Activated T-cell treated with anti-CD3 and anti-CD28 coated beads, Interleukin-2, amount 50 U/mL, for 24 hours (primary cell): ENCODE measurements around the gene RBMS1.

Experiments used
- DNase-seq: peaks from one replicate; pipeline ENCODE4 v3.0.0-alpha.2; 2020
- H3K27ac Mint-ChIP-seq: 2 replicates; pipeline ENCODE4 v1.8.0; 2020; ENCODE audit warnings: mild to moderate bottlenecking, mixed read lengths
- H3K27me3 Mint-ChIP-seq: 2 replicates; pipeline ENCODE4 v1.8.0; 2020; ENCODE audit warnings: mixed read lengths
- H3K36me3 Mint-ChIP-seq: 2 replicates; pipeline ENCODE4 v1.8.0; 2020; ENCODE audit warnings: low read depth, mixed read lengths
- H3K4me1 Mint-ChIP-seq: 2 replicates; pipeline ENCODE4 v1.8.0; 2020; ENCODE audit warnings: low read depth, mixed read lengths
- H3K4me3 Mint-ChIP-seq: 2 replicates; pipeline ENCODE4 v1.8.0; 2020; ENCODE audit warnings: mild to moderate bottlenecking, moderate library complexity, mixed read lengths
- H3K9me3 Mint-ChIP-seq: 2 replicates; pipeline ENCODE4 v1.8.0; 2020; ENCODE audit warnings: mixed read lengths

Gene RBMS1

GRCh38 chr2:160389875-160390274 lies 103.7 kb downstream of the RBMS1 start:
- no peak for DNase-seq
- H3K4me1 Mint-ChIP-seq = peaks cover 88% of the 10 kb centered on the region
- H3K27ac Mint-ChIP-seq = no peak overlapping the region

GRCh38 chr2:160388464-160389263 lies 104.9 kb downstream of the RBMS1 start:
- peaks cover 10% of the 10 kb centered on the region for H3K36me3 Mint-ChIP-seq
- peak overlapping the region; percentile 73 for H3K27ac Mint-ChIP-seq
- no peaks in the 10 kb centered on the region for H3K27me3 Mint-ChIP-seq
- DNase-seq = peak; percentile 50
- peaks cover 85% of the 10 kb centered on the region for H3K4me1 Mint-ChIP-seq
- H3K9me3 Mint-ChIP-seq = no peaks in the 10 kb centered on the region
- H3K4me3 Mint-ChIP-seq = peak overlapping the region; percentile 50

More at GRCh38 chr2:160389875-160390274, 103.7 kb downstream of the RBMS1 start:
- Mint-ChIP-seq H3K4me3 (no peak overlapping the region), H3K36me3 (peaks cover 14% of the 10 kb centered on the region), H3K9me3 (no peaks in the 10 kb centered on the region), H3K27me3 (no peaks in the 10 kb centered on the region)

GRCh38 chr2:160387558-160388262 lies 105.9 kb downstream of the RBMS1 start:
- no peak for DNase-seq
- no peak overlapping the region for H3K4me3 Mint-ChIP-seq
- peak overlapping the region; percentile 73 for H3K27ac Mint-ChIP-seq
- H3K27me3 Mint-ChIP-seq = no peaks in the 10 kb centered on the region
- peaks cover 7% of the 10 kb centered on the region for H3K36me3 Mint-ChIP-seq
- no peaks in the 10 kb centered on the region for H3K9me3 Mint-ChIP-seq
- H3K4me1 Mint-ChIP-seq = peaks cover 83% of the 10 kb centered on the region

- Mint-ChIP-seq H3K27ac (peak overlapping the region; percentile 51), H3K4me1 (peaks cover 84% of the 10 kb centered on the region), H3K9me3 (no peaks in the 10 kb centered on the region), H3K36me3 (peaks cover 6% of the 10 kb centered on the region), H3K27me3 (no peaks in the 10 kb centered on the region), H3K4me3 (no peak overlapping the region)
- DNase-seq = no peak
Observed at GRCh38 chr2:160384791-160385190, 108.8 kb downstream of the RBMS1 start.

- H3K9me3 Mint-ChIP-seq = no peaks in the 10 kb centered on the region
- no peak overlapping the region for H3K4me3 Mint-ChIP-seq
- H3K27me3 Mint-ChIP-seq = no peaks in the 10 kb centered on the region
- H3K4me1 Mint-ChIP-seq = peaks cover 79% of the 10 kb centered on the region
- peak overlapping the region; percentile 82 for H3K27ac Mint-ChIP-seq
- peaks cover 9% of the 10 kb centered on the region for H3K36me3 Mint-ChIP-seq
- DNase-seq = no peak
Observed at GRCh38 chr2:160381425-160381951, 112.1 kb downstream of the RBMS1 start.

DNA sequence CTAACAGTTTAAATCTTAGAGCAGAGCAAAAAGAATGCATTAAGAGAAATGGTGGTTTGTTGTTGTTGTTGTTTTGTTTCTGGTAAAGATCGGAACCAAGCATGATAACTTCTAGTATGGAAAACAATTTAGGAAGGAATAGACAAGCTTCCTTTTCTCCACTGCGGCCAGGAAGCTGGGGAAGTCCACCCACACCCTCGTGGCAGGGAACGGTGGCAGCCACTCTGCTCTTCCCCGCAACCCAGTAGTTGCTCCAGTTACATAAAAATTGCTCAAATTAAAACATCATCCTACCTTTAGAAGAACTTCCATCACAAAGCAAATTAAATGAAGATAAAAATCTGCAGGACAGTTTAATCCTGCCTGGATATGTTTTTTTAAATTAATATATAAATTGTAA lies 113.0 kb downstream of the RBMS1 start:
- H3K4me3 Mint-ChIP-seq = no peak overlapping the region
- H3K9me3 Mint-ChIP-seq = no peaks in the 10 kb centered on the region
- DNase-seq = no peak
- H3K27ac Mint-ChIP-seq = no peak overlapping the region
- peaks cover 81% of the 10 kb centered on the region for H3K4me1 Mint-ChIP-seq
- no peaks in the 10 kb centered on the region for H3K27me3 Mint-ChIP-seq
- peaks cover 9% of the 10 kb centered on the region for H3K36me3 Mint-ChIP-seq

DNA sequence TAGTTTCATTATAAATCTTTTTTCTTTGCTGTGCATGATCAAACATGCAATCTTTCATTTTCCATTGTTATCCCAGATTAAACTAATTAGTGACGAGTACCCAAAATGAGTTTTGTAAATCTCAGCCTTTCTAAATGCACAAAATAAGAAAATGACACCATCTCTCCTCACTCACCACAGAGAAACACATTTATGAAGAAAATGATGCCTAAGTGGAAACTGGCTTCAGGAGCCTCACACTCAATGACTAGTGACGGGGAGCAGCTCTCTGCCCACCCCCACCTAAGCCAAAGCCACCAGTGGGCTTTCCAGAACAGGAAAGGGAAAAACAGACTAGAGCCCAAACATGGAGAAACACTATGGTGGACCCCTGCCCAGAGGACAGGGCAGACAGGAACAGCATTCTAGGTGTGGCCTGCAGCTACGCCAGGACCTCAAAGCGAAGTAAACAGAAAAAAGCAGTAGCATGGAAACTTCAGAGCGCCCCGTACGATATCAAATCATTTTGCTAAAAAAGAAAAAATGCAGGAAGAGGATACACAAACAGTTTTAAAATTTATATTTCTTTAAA lies 113.5 kb downstream of the RBMS1 start:
- H3K4me3 Mint-ChIP-seq = no peak overlapping the region
- H3K9me3 Mint-ChIP-seq = no peaks in the 10 kb centered on the region
- peaks cover 9% of the 10 kb centered on the region for H3K36me3 Mint-ChIP-seq
- peak overlapping the region; percentile 55 for H3K27ac Mint-ChIP-seq
- no peaks in the 10 kb centered on the region for H3K27me3 Mint-ChIP-seq
- no peak for DNase-seq
- peaks cover 83% of the 10 kb centered on the region for H3K4me1 Mint-ChIP-seq

- H3K27me3 Mint-ChIP-seq = no peaks in the 10 kb centered on the region
- no peak for DNase-seq
- H3K36me3 Mint-ChIP-seq = peaks cover 9% of the 10 kb centered on the region
- H3K4me3 Mint-ChIP-seq = no peak overlapping the region
- H3K27ac Mint-ChIP-seq = peak overlapping the region; percentile 9
- peaks cover 80% of the 10 kb centered on the region for H3K4me1 Mint-ChIP-seq
- no peaks in the 10 kb centered on the region for H3K9me3 Mint-ChIP-seq
Observed at GRCh38 chr2:160379399-160379798, 114.2 kb downstream of the RBMS1 start.

GRCh38 chr2:160377204-160377995 lies 116.2 kb downstream of the RBMS1 start:
- Mint-ChIP-seq H3K9me3 (no peaks in the 10 kb centered on the region), H3K4me1 (peaks cover 86% of the 10 kb centered on the region), H3K36me3 (peaks cover 9% of the 10 kb centered on the region), H3K27me3 (no peaks in the 10 kb centered on the region), H3K27ac (no peak overlapping the region), H3K4me3 (no peak overlapping the region)
- no peak for DNase-seq

DNA sequence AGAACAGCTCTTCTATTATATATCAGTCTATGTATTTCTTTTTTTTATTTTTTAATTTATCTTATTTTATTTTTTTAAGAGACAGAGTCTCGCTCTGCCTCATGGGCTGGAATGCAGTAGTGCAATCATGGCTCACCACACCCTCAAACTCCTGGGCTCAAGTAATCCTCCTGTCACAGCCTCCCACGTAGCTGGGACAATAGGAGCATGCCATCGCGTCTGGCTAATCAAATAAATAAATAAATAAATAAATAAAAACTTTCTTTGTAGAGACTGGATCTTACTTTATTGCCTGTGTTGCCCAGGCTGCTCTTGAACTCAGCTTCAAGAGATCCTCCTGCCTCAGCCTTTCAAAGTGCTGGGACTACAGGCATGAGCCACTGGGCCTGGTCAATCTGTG lies 117.0 kb downstream of the RBMS1 start:
- Mint-ChIP-seq H3K27ac (no peak overlapping the region), H3K9me3 (no peaks in the 10 kb centered on the region), H3K4me1 (peaks cover 86% of the 10 kb centered on the region), H3K36me3 (peaks cover 9% of the 10 kb centered on the region), H3K27me3 (no peaks in the 10 kb centered on the region), H3K4me3 (no peak overlapping the region)
- no peak for DNase-seq

- H3K27ac Mint-ChIP-seq = no peak overlapping the region
- no peak for DNase-seq
Observed at GRCh38 chr2:160375802-160376469, 117.7 kb downstream of the RBMS1 start.

GRCh38 chr2:160375037-160375436 lies 118.6 kb downstream of the RBMS1 start:
- Mint-ChIP-seq H3K4me3 (no peak overlapping the region), H3K27me3 (no peaks in the 10 kb centered on the region), H3K36me3 (peaks cover 10% of the 10 kb centered on the region), H3K4me1 (peaks cover 85% of the 10 kb centered on the region), H3K27ac (no peak overlapping the region), H3K9me3 (no peaks in the 10 kb centered on the region)
- no peak for DNase-seq

More at GRCh38 chr2:160375802-160376469, 117.7 kb downstream of the RBMS1 start:
- H3K4me1 Mint-ChIP-seq = peaks cover 86% of the 10 kb centered on the region
- no peaks in the 10 kb centered on the region for H3K27me3 Mint-ChIP-seq
- no peak overlapping the region for H3K4me3 Mint-ChIP-seq
- H3K36me3 Mint-ChIP-seq = peaks cover 9% of the 10 kb centered on the region
- H3K9me3 Mint-ChIP-seq = no peaks in the 10 kb centered on the region

DNA sequence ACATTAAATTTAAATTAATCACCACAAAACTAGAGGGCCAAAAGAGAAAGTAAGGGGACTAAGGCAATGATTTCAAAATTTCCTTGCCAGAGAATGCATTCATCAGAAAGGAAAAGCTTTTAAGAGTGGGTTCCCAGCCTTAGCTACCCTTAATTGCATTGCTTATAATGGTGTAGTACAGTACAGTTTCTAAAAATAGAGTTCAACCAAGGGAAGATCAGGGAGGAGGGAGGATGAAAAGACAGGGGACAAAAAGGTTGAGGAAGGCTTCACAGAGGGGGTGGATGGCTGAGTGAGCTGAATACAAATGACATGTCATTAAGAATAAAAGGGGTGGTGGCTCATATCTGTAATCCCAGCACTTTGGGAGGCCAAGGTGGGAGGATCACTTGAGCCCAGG lies 119.9 kb downstream of the RBMS1 start:
- DNase-seq = no peak
- H3K9me3 Mint-ChIP-seq = no peaks in the 10 kb centered on the region
- peak overlapping the region; percentile 44 for H3K4me3 Mint-ChIP-seq
- H3K4me1 Mint-ChIP-seq = peaks cover 86% of the 10 kb centered on the region
- H3K27me3 Mint-ChIP-seq = no peaks in the 10 kb centered on the region
- H3K36me3 Mint-ChIP-seq = peaks cover 7% of the 10 kb centered on the region
- peak overlapping the region; percentile 63 for H3K27ac Mint-ChIP-seq

DNA sequence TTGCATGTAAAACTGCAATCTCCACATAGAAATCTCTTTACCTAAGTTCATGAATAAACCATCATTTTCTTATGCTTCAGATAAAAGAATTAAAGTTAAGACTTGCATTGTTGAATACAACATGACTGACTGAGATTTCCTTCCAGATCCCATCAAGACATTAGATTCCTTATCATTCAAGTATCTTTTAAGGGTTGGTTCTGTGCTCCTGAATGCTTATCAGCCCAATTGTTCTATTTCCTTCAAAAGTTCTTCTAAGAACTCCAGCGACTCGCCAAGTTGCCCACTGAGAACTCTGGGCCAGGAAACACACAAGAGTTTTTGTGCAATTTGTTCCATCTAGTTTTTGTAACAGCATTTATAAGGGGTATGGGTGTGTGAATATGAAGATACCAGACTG lies 120.3 kb downstream of the RBMS1 start:
- H3K27ac Mint-ChIP-seq = peak overlapping the region; percentile 63
- H3K36me3 Mint-ChIP-seq = peaks cover 6% of the 10 kb centered on the region
- H3K27me3 Mint-ChIP-seq = no peaks in the 10 kb centered on the region
- peaks cover 85% of the 10 kb centered on the region for H3K4me1 Mint-ChIP-seq
- H3K4me3 Mint-ChIP-seq = peak overlapping the region; percentile 44
- no peak for DNase-seq
- H3K9me3 Mint-ChIP-seq = no peaks in the 10 kb centered on the region
